NCI-H345 treated with DMSO at 0.1 percent for 48 hours (cell line): Measurements from ENCODE around the gene PIK3R5.

Experiments
- DNase-seq: peaks from one replicate; lab custom pipeline; 2025; ENCODE audit not compliant: unreplicated experiment; lab: John Stamatoyannopoulos, UW

PIK3R5 gene

GRCh38 chr17:8881606-8882005 is 83.9 kb downstream of the PIK3R5 start:
- DNase-seq = no peak

- DNase-seq = no peak
These were observed 85.0 kb downstream of the PIK3R5 start for GRCh38 chr17:8880466-8880865.

- DNase-seq = no peak
These were observed 86.1 kb downstream of the PIK3R5 start for GRCh38 chr17:8879410-8879809.

- DNase-seq = no peak
These were observed 87.5 kb downstream of the PIK3R5 start for GRCh38 chr17:8877984-8878383.

- no peak for DNase-seq
These were observed 89.5 kb downstream of the PIK3R5 start for GRCh38 chr17:8875957-8876356.

- DNase-seq = no peak
These were observed 90.1 kb downstream of the PIK3R5 start for GRCh38 chr17:8875436-8875835.

- no peak for DNase-seq
These were observed 91.4 kb downstream of the PIK3R5 start for GRCh38 chr17:8873801-8874715.

- DNase-seq = no peak
These were observed 92.6 kb downstream of the PIK3R5 start for GRCh38 chr17:8872705-8873435.

GRCh38 chr17:8872036-8872704 is 93.3 kb downstream of the PIK3R5 start:
- DNase-seq = no peak

- DNase-seq = no peak
These were observed 94.4 kb downstream of the PIK3R5 start for GRCh38 chr17:8871081-8871581.

- no peak for DNase-seq
These were observed 95.0 kb downstream of the PIK3R5 start for GRCh38 chr17:8870406-8871040.

GRCh38 chr17:8869114-8869815 is 96.2 kb downstream of the PIK3R5 start:
- DNase-seq = no peak

- no peak for DNase-seq
These were observed 97.0 kb downstream of the PIK3R5 start for GRCh38 chr17:8868529-8868951.

- no peak for DNase-seq
These were observed 97.4 kb downstream of the PIK3R5 start for GRCh38 chr17:8868092-8868491.

- DNase-seq = no peak
These were observed 98.0 kb downstream of the PIK3R5 start, which contains the start of gene PIK3R6 for GRCh38 chr17:8867361-8867981. PIK3R6 (minus strand) TSS chr17:8867674; CDS start chr17:8849794, 17,880 bp downstream.

- DNase-seq = no peak
These were observed 99.7 kb downstream of the PIK3R5 start for GRCh38 chr17:8865811-8866210.

- no peak for DNase-seq
These were observed 100.1 kb downstream of the PIK3R5 start for GRCh38 chr17:8865385-8865784.

GRCh38 chr17:8862213-8863056 is 103.1 kb downstream of the PIK3R5 start:
- DNase-seq = no peak
